Kidney glomerular epithelial cell (primary cell): ENCODE data around the gene ELF5.
A peak's percentile ranks its signal among the peaks of the same experiment; 100 is the strongest.

Experiments used
- DNase-seq: peaks from one replicate; lab custom pipeline; 2025; lab: John Stamatoyannopoulos, UW

The ELF5 gene

GRCh38 chr11:34522188-34522587 is 8.6 kb upstream of the ELF5 start:
- DNase-seq: no peak

- DNase-seq: no peak
Measured at GRCh38 chr11:34521265-34521664, 7.7 kb upstream of the ELF5 start.

- DNase-seq: no peak
Measured at GRCh38 chr11:34519595-34520235, 6.1 kb upstream of the ELF5 start.

GRCh38 chr11:34516247-34517040 is 2.9 kb upstream of the ELF5 start:
- no peak for DNase-seq

GRCh38 chr11:34514597-34514996 is 1.0 kb upstream of the ELF5 start:
- DNase-seq: no peak

- DNase-seq: peak; percentile 48
Measured at GRCh38 chr11:34512840-34513681, 533 bp downstream of the ELF5 start.

GRCh38 chr11:34510673-34511072 is 2.9 kb downstream of the ELF5 start:
- no peak for DNase-seq

GRCh38 chr11:34510218-34510617 is 3.4 kb downstream of the ELF5 start:
- DNase-seq: no peak

- DNase-seq: no peak
Measured at GRCh38 chr11:34509336-34509876, 4.2 kb downstream of the ELF5 start.

GRCh38 chr11:34508524-34508923 is 5.1 kb downstream of the ELF5 start:
- DNase-seq: no peak

- no peak for DNase-seq
Measured at GRCh38 chr11:34507610-34508009, 6.0 kb downstream of the ELF5 start.

- no peak for DNase-seq
Measured at GRCh38 chr11:34507156-34507555, 6.4 kb downstream of the ELF5 start.

GRCh38 chr11:34505874-34506273 is 7.7 kb downstream of the ELF5 start:
- no peak for DNase-seq

GRCh38 chr11:34502949-34503348 is 10.6 kb downstream of the ELF5 start:
- no peak for DNase-seq

GRCh38 chr11:34501949-34502348 is 11.6 kb downstream of the ELF5 start:
- no peak for DNase-seq

- peak; percentile 93 for DNase-seq
Measured at GRCh38 chr11:34501500-34501899, 12.1 kb downstream of the ELF5 start.

GRCh38 chr11:34499719-34500500 is 13.7 kb downstream of the ELF5 start:
- DNase-seq: no peak

GRCh38 chr11:34495724-34496377 is 17.7 kb downstream of the ELF5 start:
- DNase-seq: no peak

GRCh38 chr11:34495239-34495723 is 18.3 kb downstream of the ELF5 start:
- DNase-seq: no peak

- DNase-seq: no peak
Measured at GRCh38 chr11:34493926-34494595, 19.5 kb downstream of the ELF5 start.
